GM18499 (cell line): ENCODE data around the gene NOD2.

Experiments used
- ATAC-seq: cut with Tn5 transposase; IDR thresholded peaks from one replicate; pipeline ENCODE4 v1.9.1; 2021; ENCODE audit warnings: moderate number of reproducible peaks; ENCODE audit not compliant: insufficient read depth, unreplicated experiment

The NOD2 gene

DNA sequence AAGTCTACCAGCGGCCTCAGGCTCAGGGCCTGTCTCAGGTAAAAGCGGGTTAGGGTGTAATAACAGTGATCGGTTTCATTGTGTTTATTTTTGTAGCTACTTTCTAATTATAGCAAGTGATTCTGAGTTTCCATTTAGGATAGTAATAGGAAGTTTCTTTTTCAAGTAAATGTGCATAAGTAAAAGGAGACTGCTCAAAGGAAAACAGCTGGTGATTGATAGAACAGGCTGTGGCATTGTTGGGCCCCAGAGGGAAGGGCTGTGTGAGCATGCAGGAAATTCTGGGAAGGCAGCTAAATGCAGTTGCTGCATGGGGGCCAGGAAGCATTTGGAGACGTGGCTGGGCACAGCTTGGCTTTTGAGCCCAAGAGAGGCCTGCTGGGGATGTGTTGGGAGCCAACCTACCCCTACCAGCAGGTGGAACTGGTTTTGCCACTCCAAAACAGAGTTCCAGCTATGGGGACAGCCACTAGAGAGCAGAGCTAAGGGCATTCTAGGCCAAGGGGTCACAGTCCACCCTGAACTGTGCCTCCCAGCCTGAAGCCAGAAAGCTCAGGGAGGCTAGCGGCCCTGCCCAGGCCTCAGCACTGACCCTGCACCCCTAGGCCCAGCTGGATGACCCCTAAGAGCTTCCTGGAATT is 24.9 kb upstream of the NOD2 start:
- ATAC-seq = no peak

- ATAC-seq = no peak
Observed at GRCh38 chr16:50669741-50670140, 23.7 kb upstream of the NOD2 start.

DNA sequence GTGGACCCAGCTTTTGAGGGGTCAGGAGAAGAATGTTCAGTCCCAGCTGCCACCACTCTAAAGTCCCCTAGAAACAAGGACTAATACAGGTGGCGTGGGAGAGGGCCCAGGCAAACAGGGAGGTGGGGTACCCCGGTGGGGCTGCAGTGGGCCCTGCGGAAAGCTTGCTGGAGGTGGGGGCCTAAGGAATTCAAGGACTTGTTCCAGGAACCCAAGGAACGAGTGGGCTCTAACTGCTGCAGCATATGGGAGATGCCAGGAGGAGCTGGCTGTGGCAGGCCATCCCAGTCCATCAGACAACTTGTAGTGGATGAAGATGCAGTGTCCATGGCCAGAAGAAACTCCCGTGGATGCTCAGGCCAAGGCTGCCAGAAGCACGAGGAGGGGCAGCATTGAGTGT is 22.9 kb upstream of the NOD2 start:
- no peak for ATAC-seq

DNA sequence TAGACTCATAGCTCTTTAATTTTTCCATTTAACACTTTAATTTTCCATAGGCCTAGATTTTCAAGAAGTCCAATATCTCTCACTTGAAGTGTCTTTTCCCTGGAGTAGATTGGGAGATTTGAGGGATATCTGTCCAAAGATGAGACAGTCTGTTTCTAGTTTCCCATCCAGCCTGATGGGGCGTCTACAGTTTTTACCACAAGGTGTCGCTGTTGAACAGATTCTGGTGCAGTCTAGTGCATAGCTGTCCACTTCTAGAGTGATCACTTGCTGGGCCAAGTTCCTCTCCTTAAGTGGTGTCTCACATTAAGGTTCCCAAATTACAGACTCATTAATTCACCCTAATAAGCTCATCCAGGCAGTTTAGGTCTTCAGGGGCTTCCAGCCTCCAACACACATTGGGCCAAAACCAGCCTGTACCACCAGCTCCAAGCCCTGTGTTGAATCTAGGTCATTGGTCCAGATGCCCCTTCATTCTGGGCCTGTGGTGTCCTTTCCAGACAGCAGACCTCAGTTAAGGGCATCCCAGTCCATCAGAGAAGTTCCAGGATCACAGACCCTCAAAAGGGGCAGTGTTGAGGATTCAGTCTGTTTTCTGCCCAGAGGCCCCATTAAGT is 21.7 kb upstream of the NOD2 start:
- no peak for ATAC-seq

GRCh38 chr16:50673496-50674275 is 19.7 kb upstream of the NOD2 start:
- no peak for ATAC-seq

GRCh38 chr16:50674831-50675230 is 18.6 kb upstream of the NOD2 start:
- no peak for ATAC-seq

GRCh38 chr16:50675686-50676610 is 17.5 kb upstream of the NOD2 start:
- ATAC-seq = no peak

GRCh38 chr16:50676684-50677225 is 16.7 kb upstream of the NOD2 start:
- no peak for ATAC-seq

GRCh38 chr16:50677351-50677750 is 16.1 kb upstream of the NOD2 start:
- ATAC-seq = no peak

- ATAC-seq = no peak
Observed at GRCh38 chr16:50678531-50678930, 14.9 kb upstream of the NOD2 start.

DNA sequence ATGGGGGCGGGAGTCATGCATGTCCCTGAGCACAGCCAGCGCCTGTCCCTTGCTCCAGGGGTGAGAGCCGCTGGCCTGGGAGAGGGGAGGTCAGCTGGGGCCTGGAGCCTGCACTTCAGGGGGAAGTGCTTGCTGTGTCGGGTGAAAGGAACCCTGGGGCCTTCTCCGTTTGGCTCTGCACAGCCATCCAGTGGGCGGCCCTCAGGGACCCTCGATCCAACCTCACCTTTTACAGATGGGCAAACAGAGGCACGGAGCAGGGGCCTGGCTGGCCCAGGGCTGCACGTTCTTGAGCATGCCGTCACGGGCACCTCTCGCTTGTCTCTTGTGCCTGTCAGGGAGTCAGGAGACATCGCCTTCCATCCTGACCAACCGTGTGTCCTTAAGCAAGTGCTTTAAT is 14.1 kb upstream of the NOD2 start:
- no peak for ATAC-seq

GRCh38 chr16:50679676-50680555 is 13.5 kb upstream of the NOD2 start:
- no peak for ATAC-seq

GRCh38 chr16:50680556-50680893 is 12.9 kb upstream of the NOD2 start:
- no peak for ATAC-seq

GRCh38 chr16:50681021-50681885 is 12.2 kb upstream of the NOD2 start, which contains the start of gene SNX20:
TSS of gene SNX20 (minus strand) at chr16:50681312. CDS start at chr16:50677526, 3,786 bp downstream.
- ATAC-seq = peak; percentile 36

GRCh38 chr16:50683689-50684374 is 9.6 kb upstream of the NOD2 start:
- ATAC-seq = peak; percentile 53

DNA sequence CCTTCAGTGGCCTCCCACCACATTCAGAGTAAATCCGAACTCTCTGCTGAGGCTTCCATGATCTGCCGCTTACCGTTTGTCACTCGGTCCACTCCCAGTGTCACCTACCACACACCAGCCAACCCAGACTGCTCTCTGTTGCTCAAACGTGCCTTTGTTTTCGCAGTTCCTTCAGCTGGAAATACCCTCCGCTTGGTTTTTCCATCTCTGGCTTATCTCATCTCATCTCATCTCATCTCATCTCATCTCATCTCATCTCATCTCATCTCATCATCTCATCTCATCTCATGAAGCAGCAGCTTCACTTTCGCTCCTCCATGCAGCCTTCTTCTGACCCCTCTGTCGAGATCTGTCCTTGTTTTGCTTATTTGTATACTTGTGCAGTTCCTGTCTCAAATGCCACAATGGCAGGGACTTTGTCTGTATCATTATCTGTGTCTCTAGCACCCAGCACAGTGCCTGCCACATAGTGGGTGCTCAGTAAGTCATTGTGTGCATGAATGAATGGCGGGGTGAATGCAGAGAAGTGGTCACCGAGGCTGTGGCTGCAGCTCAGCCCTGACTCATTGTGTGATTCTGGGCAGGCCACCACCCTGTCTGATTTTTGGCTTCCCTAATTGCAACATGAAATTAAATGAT is 8.5 kb upstream of the NOD2 start:
- no peak for ATAC-seq

GRCh38 chr16:50685462-50686063 is 7.8 kb upstream of the NOD2 start:
- no peak for ATAC-seq
